Activated T-helper 2 cell treated with anti-CD3 and anti-CD28 coated beads, Interferon-gamma antibody, Interleukin-2, Interleukin-4, amounts not matched to agents 10 μg/mL and 5 μg/mL and 100 μg/mL, durations not matched to agents 14 hours and 24 hours and 36 hours (primary cell): Measurements from ENCODE around the gene TLX2. TPM values are rescaled to one million over a fixed set of nuclear protein-coding genes. Genes with fewer than 3 reads are reported as not detected.
A peak's percentile ranks its signal among the peaks of the same experiment; 100 is the strongest.
"Not testable (repeated sequence)": the region's sequence is repeated elsewhere in the genome, so short reads cannot be mapped to it uniquely, and the experiment has no call there.

ENCODE experiments used
- DNase-seq: peaks from one replicate; pipeline ENCODE4 v3.0.0; 2021; ENCODE audit warnings: low spot score
- H3K27ac Mint-ChIP-seq: one replicate; pipeline ENCODE4 v1.8.0; 2021; ENCODE audit warnings: mixed read lengths
- H3K27me3 Mint-ChIP-seq: one replicate; pipeline ENCODE4 v1.8.0; 2021; ENCODE audit warnings: low read depth, mixed read lengths
- H3K36me3 Mint-ChIP-seq: one replicate; pipeline ENCODE4 v1.8.0; 2021; ENCODE audit warnings: low read depth, mixed read lengths
- H3K4me1 Mint-ChIP-seq: one replicate; pipeline ENCODE4 v1.8.0; 2021; ENCODE audit warnings: low read depth, mixed read lengths
- H3K4me3 Mint-ChIP-seq: one replicate; pipeline ENCODE4 v1.8.0; 2021; ENCODE audit warnings: low read depth, mild to moderate bottlenecking, moderate library complexity, mixed read lengths
- H3K9me3 Mint-ChIP-seq: one replicate; pipeline ENCODE4 v1.8.0; 2021; ENCODE audit warnings: mixed read lengths
- intact Hi-C: fragments of 100-400 bp; cut with micrococcal nuclease; formaldehyde crosslinking; loops from one replicate; pipeline ENCODE4 v1.15.1; 2023
- total RNA-seq: library from RNA; stranded (reverse); gene quantifications from 2 replicates; pipeline ENCODE4 v1.2.3, GENCODE V29; 2022

Gene TLX2
- total RNA-seq, 1 donor from 2014 or later = 0.82 TPM

- peaks cover 33% of the 10 kb centered on the region for H3K4me1 Mint-ChIP-seq
Observed at GRCh38 chr2:74560591-74560990, 46.3 kb downstream of the TLX2 start.

GRCh38 chr2:74561022-74561421 is 46.8 kb downstream of the TLX2 start:
- Mint-ChIP-seq H3K4me1 (peaks cover 36% of the 10 kb centered on the region), H3K36me3 (peaks cover 15% of the 10 kb centered on the region)
- H3K27me3 Mint-ChIP-seq, H3K27ac Mint-ChIP-seq, H3K4me3 Mint-ChIP-seq, DNase-seq, H3K9me3 Mint-ChIP-seq, intact Hi-C loops: not testable (repeated sequence)

More at GRCh38 chr2:74560591-74560990, 46.3 kb downstream of the TLX2 start:
- H3K9me3 Mint-ChIP-seq = no peaks in the 10 kb centered on the region
- no peak overlapping the region for H3K27ac Mint-ChIP-seq
- H3K36me3 Mint-ChIP-seq = peaks cover 16% of the 10 kb centered on the region
- intact Hi-C loops = no loop called here
- no peak for DNase-seq
- no peaks in the 10 kb centered on the region for H3K27me3 Mint-ChIP-seq
- H3K4me3 Mint-ChIP-seq = no peak overlapping the region

GRCh38 chr2:74562126-74562775 is 48.0 kb downstream of the TLX2 start:
- no peak for DNase-seq
- H3K4me3 Mint-ChIP-seq = no peak overlapping the region
- H3K27ac Mint-ChIP-seq = no peak overlapping the region
- H3K4me1 Mint-ChIP-seq = peaks cover 41% of the 10 kb centered on the region
- intact Hi-C loops = no loop called here
- peaks cover 3% of the 10 kb centered on the region for H3K36me3 Mint-ChIP-seq
- no peaks in the 10 kb centered on the region for H3K9me3 Mint-ChIP-seq
- no peaks in the 10 kb centered on the region for H3K27me3 Mint-ChIP-seq

GRCh38 chr2:74564222-74564621 is 50.0 kb downstream of the TLX2 start:
- no peak overlapping the region for H3K27ac Mint-ChIP-seq
- DNase-seq = no peak
- no peak overlapping the region for H3K4me3 Mint-ChIP-seq
- peaks cover 50% of the 10 kb centered on the region for H3K4me1 Mint-ChIP-seq
- intact Hi-C loops = no loop called here
- no peaks in the 10 kb centered on the region for H3K36me3 Mint-ChIP-seq
- H3K9me3 Mint-ChIP-seq = no peaks in the 10 kb centered on the region
- H3K27me3 Mint-ChIP-seq = no peaks in the 10 kb centered on the region

- no peak for DNase-seq
Observed at GRCh38 chr2:74566076-74566753, 52.0 kb downstream of the TLX2 start.

GRCh38 chr2:74566754-74567085 is 52.5 kb downstream of the TLX2 start:
- Mint-ChIP-seq H3K4me1 (peaks cover 50% of the 10 kb centered on the region), H3K27me3 (no peaks in the 10 kb centered on the region), H3K27ac (peak overlapping the region; percentile 76), H3K36me3 (no peaks in the 10 kb centered on the region), H3K4me3 (peak overlapping the region; percentile 28), H3K9me3 (no peaks in the 10 kb centered on the region)
- intact Hi-C loops = loop anchor here (1.0 kb wide), 1 partner anchor 12 kb away; the partner anchor contains the start of gene DOK1
- DNase-seq = no peak

More at GRCh38 chr2:74566076-74566753, 52.0 kb downstream of the TLX2 start:
- intact Hi-C loops = loop anchor here (1.0 kb wide), 1 partner anchor 12 kb away; the partner anchor contains the start of gene DOK1
- Mint-ChIP-seq H3K9me3 (no peaks in the 10 kb centered on the region), H3K4me1 (peaks cover 51% of the 10 kb centered on the region), H3K36me3 (no peaks in the 10 kb centered on the region), H3K4me3 (no peak overlapping the region), H3K27ac (peak overlapping the region; percentile 76), H3K27me3 (no peaks in the 10 kb centered on the region)

Other genes with a start within 250 kb of the TLX2 start
- 1.2 and 1.8 TPM in 2 replicates for gene SLC4A5, start 171.0 kb upstream of the TLX2 start, total RNA-seq
- gene DCTN1, start 134.1 kb upstream of the TLX2 start, total RNA-seq = 91.1 and 104 TPM in 2 replicates
- 1.6 and 1.9 TPM in 2 replicates for gene C2orf81, start 92.8 kb upstream of the TLX2 start, total RNA-seq
- 76.7 and 78.0 TPM in 2 replicates for gene WDR54, start 92.7 kb upstream of the TLX2 start, total RNA-seq
- gene RTKN, start 72.5 kb upstream of the TLX2 start, total RNA-seq = 2.2 and 3.9 TPM in 2 replicates
- 45.2 and 48.5 TPM in 2 replicates for gene INO80B, start 59.4 kb upstream of the TLX2 start, total RNA-seq
- 38.6 and 40.7 TPM in 2 replicates for gene WBP1, start 56.0 kb upstream of the TLX2 start, total RNA-seq
- 83.2 and 86.4 TPM in 2 replicates for gene MOGS, start 49.1 kb upstream of the TLX2 start, total RNA-seq
- gene MRPL53, start 41.8 kb upstream of the TLX2 start, total RNA-seq = 102 and 110 TPM in 2 replicates
- 25.1 and 26.9 TPM in 2 replicates for gene CCDC142, start 31.5 kb upstream of the TLX2 start, total RNA-seq
- gene TTC31, start 31.4 kb upstream of the TLX2 start, total RNA-seq = 35.1 and 35.9 TPM in 2 replicates
- 1.6 and 2.2 TPM in 2 replicates for gene LBX2, start 14.8 kb upstream of the TLX2 start, total RNA-seq
- 36.5 and 39.7 TPM in 2 replicates for gene PCGF1, start 6.8 kb upstream of the TLX2 start, total RNA-seq
- gene DQX1, start 11.8 kb downstream of the TLX2 start, total RNA-seq = 0.39 and 0.94 TPM in 2 replicates
- gene AUP1, start 15.3 kb downstream of the TLX2 start, total RNA-seq = 155 TPM in 2 replicates
- gene HTRA2, start 15.5 kb downstream of the TLX2 start, total RNA-seq = 61.5 and 64.1 TPM in 2 replicates
- 1.7 and 2.1 TPM in 2 replicates for gene LOXL3, start 39.5 kb downstream of the TLX2 start, total RNA-seq
- gene DOK1, start 40.3 kb downstream of the TLX2 start, total RNA-seq = 41.0 and 41.4 TPM in 2 replicates
- not detected in 2 replicates for gene M1AP, start 133.9 kb downstream of the TLX2 start, total RNA-seq
- gene SEMA4F, start 139.8 kb downstream of the TLX2 start, total RNA-seq = 5.5 and 7.1 TPM in 2 replicates